Measurements from ENCODE around the gene CAMK2G.

DNA sequence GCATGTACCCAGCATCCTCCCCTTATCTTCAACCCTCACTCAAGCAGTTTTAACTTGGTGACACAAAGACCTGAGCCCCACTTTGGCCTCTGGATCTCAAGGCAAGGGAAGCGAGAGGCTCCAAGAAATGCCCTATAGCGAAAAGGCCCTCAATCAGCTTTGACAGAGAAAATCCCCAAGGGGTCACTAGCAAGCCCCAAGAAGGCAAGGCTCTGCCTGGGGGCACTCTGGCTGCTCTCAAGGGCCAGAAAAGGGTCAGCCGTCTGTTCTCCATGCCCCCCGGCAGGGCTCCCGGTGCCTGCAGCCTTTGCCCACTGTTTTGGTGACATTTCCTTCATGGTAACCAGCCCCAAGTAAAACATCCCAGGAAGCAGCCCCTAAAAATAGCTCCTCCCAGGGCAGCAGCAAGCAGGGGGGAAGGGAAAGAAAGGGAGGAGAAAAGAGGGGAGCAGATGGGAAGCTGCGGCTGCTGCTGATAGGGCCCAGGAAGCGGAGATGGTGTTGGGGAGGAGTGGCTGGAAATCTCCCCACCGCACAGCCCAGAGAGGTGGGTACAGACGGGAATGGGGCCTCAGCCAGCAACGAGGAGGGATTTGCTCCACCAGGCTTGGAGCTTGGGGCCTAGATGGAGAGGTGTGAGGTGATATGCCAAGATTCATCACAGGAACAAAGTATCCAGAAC, 7.1 kb downstream of the CAMK2G start:
- TF ChIP-seq, protein P1, sequence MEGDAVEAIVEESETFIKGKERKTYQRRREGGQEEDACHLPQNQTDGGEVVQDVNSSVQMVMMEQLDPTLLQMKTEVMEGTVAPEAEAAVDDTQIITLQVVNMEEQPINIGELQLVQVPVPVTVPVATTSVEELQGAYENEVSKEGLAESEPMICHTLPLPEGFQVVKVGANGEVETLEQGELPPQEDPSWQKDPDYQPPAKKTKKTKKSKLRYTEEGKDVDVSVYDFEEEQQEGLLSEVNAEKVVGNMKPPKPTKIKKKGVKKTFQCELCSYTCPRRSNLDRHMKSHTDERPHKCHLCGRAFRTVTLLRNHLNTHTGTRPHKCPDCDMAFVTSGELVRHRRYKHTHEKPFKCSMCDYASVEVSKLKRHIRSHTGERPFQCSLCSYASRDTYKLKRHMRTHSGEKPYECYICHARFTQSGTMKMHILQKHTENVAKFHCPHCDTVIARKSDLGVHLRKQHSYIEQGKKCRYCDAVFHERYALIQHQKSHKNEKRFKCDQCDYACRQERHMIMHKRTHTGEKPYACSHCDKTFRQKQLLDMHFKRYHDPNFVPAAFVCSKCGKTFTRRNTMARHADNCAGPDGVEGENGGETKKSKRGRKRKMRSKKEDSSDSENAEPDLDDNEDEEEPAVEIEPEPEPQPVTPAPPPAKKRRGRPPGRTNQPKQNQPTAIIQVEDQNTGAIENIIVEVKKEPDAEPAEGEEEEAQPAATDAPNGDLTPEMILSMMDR (IDR thresholded peaks at IDR 0.05): no peak
- no peak for TF ChIP-seq POLR2A (IDR thresholded peaks at IDR 0.05)

All from heart left ventricle (tissue), 13 donors.